B cell (primary cell): ENCODE data around the gene ARID3A.

Experiments
- CTCF ChIP-seq: fragments of 200-600 bp; IDR thresholded peaks from one replicate; pipeline ENCODE4 v1.8.0; 2022; ENCODE audit warnings: antibody characterized with exemption, mild to moderate bottlenecking
- EZH2 ChIP-seq: IDR thresholded peaks from 2 replicates; pipeline ENCODE4 v1.6.1; 2012; ENCODE audit warnings: borderline replicate concordance, low read depth, mild to moderate bottlenecking, moderate library complexity, low read length; ENCODE audit not compliant: insufficient read depth, poor library complexity, severe bottlenecking

GRCh38 chr19:936175-936546 is 10.3 kb downstream of the ARID3A start:
- no peak for TF ChIP-seq CTCF
- no peak for TF ChIP-seq EZH2
